GM12891 (cell line): ENCODE measurements around the gene UBE2J2.

ENCODE experiments used
- POLR2A ChIP-seq: IDR thresholded peaks from 2 replicates; pipeline ENCODE4 v1.6.1; 2011; ENCODE audit warnings: low read depth, low read length, control low read depth
- POLR2AphosphoS5 ChIP-seq: IDR thresholded peaks from 2 replicates; pipeline ENCODE4 v1.6.1; 2011; ENCODE audit warnings: low read depth, low read length, control low read depth
- SPI1 ChIP-seq: IDR thresholded peaks from 2 replicates; pipeline ENCODE4 v1.6.1; 2011; ENCODE audit warnings: low read depth, low read length, control low read depth

GRCh38 chr1:1242461-1243265 is 31.0 kb downstream of the UBE2J2 start:
- TF ChIP-seq POLR2A (no peak), SPI1 (no peak), POLR2AphosphoS5 (no peak)
